ENCODE measurements around the gene ABCG2. TPM values are rescaled to one million over a fixed set of nuclear protein-coding genes. Genes with fewer than 3 reads are reported as not detected.

ABCG2 gene
- total and polyA plus RNA-seq, 2 of the 8 experiments (the other 6 are each of a cell fraction or from before 2014, with no cell fraction given): 2.4 to 4.6 TPM

DNA sequence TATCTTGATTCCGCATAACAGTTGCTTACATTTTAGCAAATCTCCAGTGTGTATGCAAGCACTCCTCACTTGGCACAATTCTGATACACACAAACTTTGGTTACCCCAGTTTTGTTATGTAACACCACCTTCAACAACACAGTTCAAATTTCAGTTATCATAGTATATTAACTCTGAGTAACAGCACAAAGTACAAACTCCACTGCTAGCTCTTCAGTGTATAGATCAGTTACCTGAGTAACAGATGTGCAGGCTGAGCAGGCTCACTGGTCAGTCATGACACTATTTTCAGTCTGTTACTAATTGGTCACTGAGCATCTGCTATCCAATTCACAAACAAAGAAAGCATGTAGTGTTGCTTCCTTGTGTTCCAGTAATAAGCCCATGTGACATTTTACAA lies 95.6 kb downstream of the ABCG2 start:
- Histone ChIP-seq H3K14ac (ENCODE audit: insufficient read length) (no peak overlapping the region), H4K91ac (replicated peaks; ENCODE audit: insufficient read length, low read length) (no peak overlapping the region), H4K5ac (ENCODE audit: insufficient read length, low read depth, low read length) (no peak overlapping the region), H3K79me1 (ENCODE audit: low read depth, low read length) (no peaks in the 10 kb centered on the region), H2AFZ (ENCODE audit: low read length) (no peak overlapping the region), H3K27ac (ENCODE audit: low read depth, low read length) (no peak overlapping the region), H3K4me1 (replicated peaks in 1 of 4; ENCODE audit: control insufficient read depth in 3 of 4, insufficient read depth in 4 of 4, low read length in 3 of 4) (no peaks in the 10 kb centered on the region), H3K23ac (ENCODE audit: insufficient read length) (no peak overlapping the region), H4K20me1 (replicated peaks in 1 of 2; ENCODE audit: control insufficient read depth in 1 of 2, insufficient read depth in 2 of 2, low read length in 2 of 2) (no peaks in the 10 kb centered on the region), H3K4me3 (ENCODE audit: extremely low read depth in 1 of 4, insufficient read depth in 2 of 4, low read depth in 3 of 4, low read length in 4 of 4) (no peak overlapping the region), H2BK15ac (ENCODE audit: low read length) (no peak overlapping the region), H4K8ac (ENCODE audit: extremely low read depth, insufficient read depth, low read length) (no peak overlapping the region), H3K4ac (replicated peaks; ENCODE audit: insufficient read length, low read depth, low read length) (no peak overlapping the region), H2AK5ac (ENCODE audit: low read depth, low read length) (no peak overlapping the region), H2BK120ac (replicated peaks; ENCODE audit: low read depth, low read length) (no peak overlapping the region), H3K4me2 (ENCODE audit: insufficient read depth in 1 of 2, low read depth in 2 of 2, low read length in 2 of 2) (no peak overlapping the region), H3K79me2 (ENCODE audit: control insufficient read depth in 1 of 2, insufficient read depth in 2 of 2, low read length in 2 of 2) (no peaks in the 10 kb centered on the region), H2BK5ac (ENCODE audit: low read depth, low read length) (no peak overlapping the region), H3K27me3 (replicated peaks in 1 of 4; ENCODE audit: control insufficient read depth in 3 of 4, extremely low read depth in 1 of 4, insufficient read depth in 3 of 4, low read length in 3 of 4) (no peaks in the 10 kb centered on the region), H3K56ac (replicated peaks; ENCODE audit: insufficient read length, low read depth, low read length) (no peak overlapping the region), H2BK20ac (ENCODE audit: low read length) (no peak overlapping the region), H3K9me3 (ENCODE audit: insufficient read depth in 2 of 2, low read depth in 1 of 2, low read length in 1 of 2) (no peaks in the 10 kb centered on the region), H3K9ac (replicated peaks in 1 of 4; ENCODE audit: extremely low read depth in 1 of 4, low read depth in 3 of 4, low read length in 3 of 4) (no peak overlapping the region), H2BK12ac (ENCODE audit: low read depth, low read length) (no peak overlapping the region), H3K18ac (ENCODE audit: extremely low read depth, low read length) (no peak overlapping the region), H3K23me2 (ENCODE audit: low read depth, low read length) (no peaks in the 10 kb centered on the region), H3K36me3 (ENCODE audit: control insufficient read depth in 2 of 4, insufficient read depth in 4 of 4, low read length in 3 of 4) (peaks cover 13 to 78% (median 34%) of the 10 kb centered on the region in 4 experiments)
- CTCF ChIA-PET (ENCODE audit: partially characterized antibody): no interaction called here
- no peak for FAIRE-seq
- POLR2A ChIA-PET (ENCODE audit: partially characterized antibody): no interaction called here
- 100% methylated on average over 1 of the region's 1 CpG; no CpG with 5 or more reads in 1 of the 2 experiments for WGBS, 2 experiments (ENCODE audit: extremely low coverage in 1 of 2, insufficient coverage in 1 of 2, insufficient read length in 1 of 2, insufficient replicate concordance in 2 of 2, low coverage in 1 of 2, low lambda C conversion rate in 2 of 2, missing lambda C conversion rate in 1 of 2)
- DNase-seq (ENCODE audit: low read depth in 1 of 2, low spot score in 2 of 2): no peak
- TF ChIP-seq GTF2F1 (IDR thresholded peaks at IDR 0.05; ENCODE audit: borderline replicate concordance, low read depth, low read length): no peak
- TF ChIP-seq, protein P1, sequence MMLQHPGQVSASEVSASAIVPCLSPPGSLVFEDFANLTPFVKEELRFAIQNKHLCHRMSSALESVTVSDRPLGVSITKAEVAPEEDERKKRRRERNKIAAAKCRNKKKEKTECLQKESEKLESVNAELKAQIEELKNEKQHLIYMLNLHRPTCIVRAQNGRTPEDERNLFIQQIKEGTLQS (IDR thresholded peaks at IDR 0.05; ENCODE audit: insufficient read depth, low read depth, low read length): no peak
- no peak for TF ChIP-seq SP4 (IDR thresholded peaks at IDR 0.05; ENCODE audit: low read length)
- TF ChIP-seq RFX5 (IDR thresholded peaks at IDR 0.05; ENCODE audit: borderline replicate concordance, low read depth, low read length): no peak
- TF ChIP-seq CHD1 (IDR thresholded peaks at IDR 0.05; ENCODE audit: low read depth, low read length): no peak
- no peak for TF ChIP-seq FOSL1 (IDR thresholded peaks at IDR 0.05; ENCODE audit: insufficient read depth, low read depth, low read length)
- TF ChIP-seq ZNF274 (IDR thresholded peaks at IDR 0.05; ENCODE audit: borderline replicate concordance, extremely low read depth, low read length): no peak
- TF ChIP-seq SIRT6 (IDR thresholded peaks at IDR 0.05; ENCODE audit: low read length): no peak
- no peak for TF ChIP-seq SUZ12 (IDR thresholded peaks at IDR 0.05; ENCODE audit: low read length)
- TF ChIP-seq GABPA (IDR thresholded peaks at IDR 0.05; ENCODE audit: borderline replicate concordance, insufficient read depth, low read length): no peak
- no peak for TF ChIP-seq SIN3A (conservative IDR thresholded peaks at IDR 0.05 in 1 of 2, IDR thresholded peaks at IDR 0.05 in 1 of 2; ENCODE audit: low read depth in 1 of 2, low read length in 2 of 2)
- TF ChIP-seq SRF (IDR thresholded peaks at IDR 0.05; ENCODE audit: low read depth, low read length): no peak
- TF ChIP-seq HDAC6 (IDR thresholded peaks at IDR 0.05; ENCODE audit: low read depth, low read length): no peak
- no peak for TF ChIP-seq SP2 (IDR thresholded peaks at IDR 0.05; ENCODE audit: low read length)
- no peak for TF ChIP-seq CTBP2 (IDR thresholded peaks at IDR 0.05; ENCODE audit: borderline replicate concordance, insufficient read depth, insufficient read length, low read length)
